Loucy (cell line): ENCODE data around the gene HSPA14.
"Not testable (repeated sequence)": the region's sequence is repeated elsewhere in the genome, so short reads cannot be mapped to it uniquely, and the experiment has no call there.

Source experiments
- H2AFZ ChIP-seq: fragments of 200-600 bp; sonication (generic); 2 replicates; pipeline ENCODE4 v1.6.0; 2016; ENCODE audit warnings: antibody characterized with exemption, mild to moderate bottlenecking, low read length, moderate library complexity
- H3F3A ChIP-seq: fragments of 200-600 bp; 2 replicates; pipeline ENCODE4 v1.6.0; 2016; ENCODE audit warnings: antibody characterized with exemption, low read depth, mild to moderate bottlenecking
- H3K27me3 ChIP-seq: fragments of 200-600 bp; sonication (generic); 2 replicates; pipeline ENCODE4 v1.6.1; 2014; ENCODE audit warnings: low read length, mild to moderate bottlenecking; ENCODE audit not compliant: insufficient read depth, poor library complexity, severe bottlenecking
- H3K36me3 ChIP-seq: fragments of 200-600 bp; sonication (generic); 2 replicates; pipeline ENCODE4 v1.6.1; 2016; ENCODE audit warnings: low read length; ENCODE audit not compliant: insufficient read depth
- H3K4me1 ChIP-seq: fragments of 200-600 bp; sonication (generic); 2 replicates; pipeline ENCODE4 v1.5.1; 2014; ENCODE audit warnings: low read length, mild to moderate bottlenecking; ENCODE audit not compliant: insufficient read depth, poor library complexity, severe bottlenecking
- H3K4me2 ChIP-seq: fragments of 200-600 bp; sonication (generic); 2 replicates; pipeline ENCODE4 v1.6.0; 2014; ENCODE audit warnings: antibody characterized with exemption, low read length, low read depth, mild to moderate bottlenecking; ENCODE audit not compliant: poor library complexity, severe bottlenecking
- H3K4me3 ChIP-seq: fragments of 200-600 bp; sonication (generic); 2 replicates; pipeline ENCODE4 v1.5.1; 2014; ENCODE audit warnings: low read length, mild to moderate bottlenecking, mixed read lengths; ENCODE audit not compliant: poor library complexity, severe bottlenecking
- H3K79me2 ChIP-seq: fragments of 200-600 bp; sonication (generic); 2 replicates; pipeline ENCODE4 v1.6.1; 2014; ENCODE audit warnings: low read length; ENCODE audit not compliant: insufficient read depth
- H3K9ac ChIP-seq: fragments of 200-600 bp; sonication (generic); 2 replicates; pipeline ENCODE4 v1.6.0; 2014; ENCODE audit warnings: mild to moderate bottlenecking, low read depth, low read length, moderate library complexity; ENCODE audit not compliant: poor library complexity, severe bottlenecking
- H3K9me2 ChIP-seq: fragments of 200-600 bp; sonication (generic); replicated peaks from 2 replicates; pipeline ENCODE4 v1.6.1; 2016; ENCODE audit warnings: low read depth, low read length, mixed read lengths
- H3K9me3 ChIP-seq: fragments of 200-600 bp; sonication (generic); 2 replicates; pipeline ENCODE4 v1.6.1; 2014; ENCODE audit warnings: mild to moderate bottlenecking, antibody characterized with exemption, low read length, low read depth; ENCODE audit not compliant: insufficient read depth
- H4K20me1 ChIP-seq: fragments of 200-600 bp; sonication (generic); 2 replicates; pipeline ENCODE4 v1.6.0; 2014; ENCODE audit warnings: antibody characterized with exemption, low read length, mild to moderate bottlenecking; ENCODE audit not compliant: insufficient read depth, poor library complexity, severe bottlenecking
- EZH2phosphoT487 ChIP-seq: fragments of 200-600 bp; IDR thresholded peaks from 2 replicates; pipeline ENCODE4 v1.6.1; 2018; ENCODE audit warnings: antibody characterized with exemption, mild to moderate bottlenecking, moderate library complexity, borderline replicate concordance
- TF ChIP-seq, protein P1 (sequence below): fragments of 200-600 bp; sonication (generic); conservative IDR thresholded peaks from 2 replicates; pipeline ENCODE4 v1.5.1; 2014; ENCODE audit warnings: mild to moderate bottlenecking, antibody characterized with exemption, low read length

Gene HSPA14

DNA sequence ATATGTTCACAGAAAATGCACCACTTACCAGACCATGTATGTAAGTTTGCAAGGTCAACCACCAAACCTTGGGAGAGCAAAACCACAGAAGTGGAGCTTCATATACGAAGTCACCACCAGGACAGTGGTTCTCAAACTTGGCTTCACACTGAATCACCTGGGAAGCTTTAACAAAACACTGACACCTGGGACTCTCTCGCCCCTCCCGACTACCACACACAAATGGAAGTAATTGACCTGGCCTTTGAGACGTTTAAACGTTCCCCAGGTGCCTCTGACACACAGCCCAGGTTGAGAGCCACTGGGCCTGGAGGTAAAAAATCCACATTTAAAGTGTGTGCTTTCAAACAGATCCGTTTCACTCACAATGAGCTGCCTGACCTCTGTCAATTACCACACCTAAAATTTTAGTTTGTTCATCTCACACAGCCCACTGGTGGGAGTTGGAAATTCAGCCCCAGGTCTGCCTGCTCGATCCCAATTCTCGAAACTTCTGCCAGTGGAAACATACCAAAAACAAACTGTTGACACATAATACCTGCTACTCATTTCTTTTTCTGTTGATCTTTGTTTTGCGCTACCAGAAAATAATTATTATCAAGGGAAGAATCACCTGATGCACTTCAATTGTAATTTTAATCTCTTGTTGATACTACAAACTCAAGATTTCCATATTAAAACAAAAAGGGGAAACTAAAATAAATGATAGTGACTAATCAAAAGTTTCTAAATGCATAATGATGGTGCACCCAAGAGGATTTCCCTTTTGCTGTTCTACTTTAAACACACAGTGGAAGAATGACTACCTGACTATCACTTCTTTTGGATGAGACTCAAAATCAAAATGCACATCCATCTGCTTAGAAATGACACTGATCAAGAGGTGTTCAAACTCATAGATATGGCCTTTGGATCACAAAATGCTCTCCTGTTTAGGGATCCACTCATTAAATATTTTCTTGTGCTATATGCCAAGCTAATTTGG lies 26.8 kb upstream of the HSPA14 start:
- no peaks in the 10 kb centered on the region for H3K27me3 ChIP-seq
- no peak for TF ChIP-seq EZH2phosphoT487
- TF ChIP-seq, protein P1, sequence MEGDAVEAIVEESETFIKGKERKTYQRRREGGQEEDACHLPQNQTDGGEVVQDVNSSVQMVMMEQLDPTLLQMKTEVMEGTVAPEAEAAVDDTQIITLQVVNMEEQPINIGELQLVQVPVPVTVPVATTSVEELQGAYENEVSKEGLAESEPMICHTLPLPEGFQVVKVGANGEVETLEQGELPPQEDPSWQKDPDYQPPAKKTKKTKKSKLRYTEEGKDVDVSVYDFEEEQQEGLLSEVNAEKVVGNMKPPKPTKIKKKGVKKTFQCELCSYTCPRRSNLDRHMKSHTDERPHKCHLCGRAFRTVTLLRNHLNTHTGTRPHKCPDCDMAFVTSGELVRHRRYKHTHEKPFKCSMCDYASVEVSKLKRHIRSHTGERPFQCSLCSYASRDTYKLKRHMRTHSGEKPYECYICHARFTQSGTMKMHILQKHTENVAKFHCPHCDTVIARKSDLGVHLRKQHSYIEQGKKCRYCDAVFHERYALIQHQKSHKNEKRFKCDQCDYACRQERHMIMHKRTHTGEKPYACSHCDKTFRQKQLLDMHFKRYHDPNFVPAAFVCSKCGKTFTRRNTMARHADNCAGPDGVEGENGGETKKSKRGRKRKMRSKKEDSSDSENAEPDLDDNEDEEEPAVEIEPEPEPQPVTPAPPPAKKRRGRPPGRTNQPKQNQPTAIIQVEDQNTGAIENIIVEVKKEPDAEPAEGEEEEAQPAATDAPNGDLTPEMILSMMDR, result no peak
- H3K4me1 ChIP-seq, result peaks cover 11% of the 10 kb centered on the region

DNA sequence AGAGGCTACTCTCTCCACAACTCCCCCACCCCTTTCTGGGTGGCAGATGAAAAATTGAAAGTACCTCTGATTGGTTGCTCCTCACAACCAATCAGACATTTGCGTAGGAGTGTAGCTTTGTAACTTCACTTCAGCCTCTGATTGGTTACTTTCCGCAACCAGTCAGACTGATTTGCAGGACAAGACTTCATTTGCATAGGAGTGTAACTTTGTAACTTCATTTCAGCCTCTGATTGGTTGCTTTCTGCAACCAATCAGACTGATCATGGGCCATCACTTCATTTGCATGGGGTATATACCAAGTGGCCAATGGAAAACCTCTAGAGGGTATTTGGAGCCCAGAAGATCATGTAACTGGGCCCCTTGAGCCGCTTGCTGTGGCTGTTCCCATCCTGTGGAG lies 25.8 kb upstream of the HSPA14 start:
- Histone ChIP-seq H3K4me3 (no peak overlapping the region), H3K36me3 (no peaks in the 10 kb centered on the region), H3K4me1 (peaks cover 11% of the 10 kb centered on the region), H3K9me3 (no peaks in the 10 kb centered on the region), H3K79me2 (no peaks in the 10 kb centered on the region), H3F3A (no peaks in the 10 kb centered on the region), H3K9ac (no peak overlapping the region), H2AFZ (no peak overlapping the region), H4K20me1 (no peaks in the 10 kb centered on the region), H3K4me2 (peak overlapping the region; percentile 3), H3K27me3 (no peaks in the 10 kb centered on the region), H3K9me2 (no peaks in the 10 kb centered on the region)
- no peak for TF ChIP-seq EZH2phosphoT487
- TF ChIP-seq, protein P1, result no peak

More for the DNA sequence above, 26.8 kb upstream of the HSPA14 start:
- Histone ChIP-seq H3K9me2 (no peaks in the 10 kb centered on the region), H3K9me3 (no peaks in the 10 kb centered on the region), H3K4me2 (no peak overlapping the region), H3K4me3 (no peak overlapping the region), H4K20me1 (no peaks in the 10 kb centered on the region), H3K79me2 (no peaks in the 10 kb centered on the region), H2AFZ (no peak overlapping the region), H3K36me3 (no peaks in the 10 kb centered on the region), H3K9ac (no peak overlapping the region), H3F3A (no peaks in the 10 kb centered on the region)

DNA sequence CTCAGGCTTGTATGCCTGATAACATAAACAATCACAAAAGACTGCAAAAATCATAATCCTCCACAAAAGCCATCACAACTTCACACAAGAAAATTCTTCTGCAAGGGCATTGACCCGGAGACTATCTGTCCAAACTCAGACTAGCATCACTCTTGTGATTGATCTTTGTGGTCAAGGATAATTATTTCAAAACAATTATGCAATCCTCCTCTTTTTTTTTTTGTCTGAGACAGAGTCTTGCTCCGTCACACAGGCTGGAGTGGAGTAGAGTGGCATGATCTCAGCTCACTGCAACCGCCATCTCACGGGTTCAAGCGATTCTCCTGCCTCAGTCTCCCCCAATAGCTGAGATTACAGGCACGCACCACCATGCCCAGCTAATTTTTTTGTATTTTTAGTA lies 22.4 kb upstream of the HSPA14 start:
- no peak for TF ChIP-seq EZH2phosphoT487
- TF ChIP-seq, protein P1, result no peak
- Histone ChIP-seq H3K9me3 (no peaks in the 10 kb centered on the region), H3K4me2 (no peak overlapping the region), H3K4me1 (peaks cover 11% of the 10 kb centered on the region), H3K79me2 (no peaks in the 10 kb centered on the region), H3K36me3 (no peaks in the 10 kb centered on the region), H2AFZ (no peak overlapping the region), H3K4me3 (no peak overlapping the region), H3F3A (no peaks in the 10 kb centered on the region), H3K27me3 (no peaks in the 10 kb centered on the region), H4K20me1 (no peaks in the 10 kb centered on the region), H3K9ac (no peak overlapping the region), H3K9me2 (no peaks in the 10 kb centered on the region)

DNA sequence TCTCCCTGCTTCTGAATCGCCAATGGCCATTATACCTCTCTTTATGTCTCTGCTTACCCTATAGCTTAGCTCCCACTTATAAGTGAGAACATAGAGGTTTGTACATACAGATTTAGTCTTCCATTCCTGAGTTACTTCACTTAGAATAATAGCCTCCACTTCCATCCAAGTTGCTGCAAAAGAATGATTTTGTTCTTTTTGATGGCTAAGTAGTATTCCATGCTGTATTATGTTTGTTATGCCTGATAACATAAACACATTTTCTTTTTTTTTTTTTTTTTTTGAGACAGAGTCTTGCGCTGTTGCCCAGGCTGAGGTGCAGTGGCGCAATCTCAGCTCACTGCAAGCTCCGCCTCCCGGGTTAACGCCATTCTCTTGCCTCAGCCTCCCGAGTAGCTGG lies 21.4 kb upstream of the HSPA14 start:
- H3K9ac ChIP-seq, H3K4me2 ChIP-seq, H3K9me2 ChIP-seq, H3K27me3 ChIP-seq, H3K9me3 ChIP-seq, H3K36me3 ChIP-seq, H3K4me3 ChIP-seq, H4K20me1 ChIP-seq, H3K79me2 ChIP-seq, H2AFZ ChIP-seq, H3F3A ChIP-seq: not testable (repeated sequence)
- H3K4me1 ChIP-seq, result peaks cover 10% of the 10 kb centered on the region
